H1 (cell line): ENCODE data around the gene CACNA2D3. TPM values are rescaled to one million over a fixed set of nuclear protein-coding genes. Genes with fewer than 3 reads are reported as not detected.

Experiments
- CTCF ChIA-PET: fragments of 300-600 bp; sonication (Branson Sonifier 250); formaldehyde crosslinking; loops from one replicate; lab custom pipeline; 2021; ENCODE audit not compliant: partially characterized antibody; lab: Charles Lee
- POLR2A ChIA-PET: fragments of 300-600 bp; sonication (Branson Sonifier 250); formaldehyde crosslinking; loops from one replicate; lab custom pipeline; 2021; ENCODE audit warnings: inconsistent platforms; ENCODE audit not compliant: partially characterized antibody; lab: Charles Lee
- DNase-seq, 2 experiments: peaks; one replicate each; pipeline versions ENCODE4 v3.0.0 to v3.0.0-alpha.2; 2010 to 2022; ENCODE audit warnings: low spot score in 2 of 2, low read depth in 1 of 2, mixed read lengths in 1 of 2
- FAIRE-seq: peaks from 2 replicates; lab custom pipeline; 2011; peaks lifted over from hg19 to GRCh38; lab: Jason Lieb, UNC
- H2AFZ ChIP-seq: 2 replicates; pipeline ENCODE4 v1.8.1; 2012; ENCODE audit warnings: low read length, inconsistent platforms
- H2AK5ac ChIP-seq: 2 replicates; pipeline ENCODE4 v1.6.1; 2013; ENCODE audit warnings: low read depth, low read length
- H2BK120ac ChIP-seq: replicated peaks from 2 replicates; pipeline ENCODE3; 2013; ENCODE audit warnings: low read depth, low read length, inconsistent platforms
- H2BK12ac ChIP-seq: 2 replicates; pipeline ENCODE4 v1.6.1; 2013; ENCODE audit warnings: low read depth, low read length
- H2BK15ac ChIP-seq: 2 replicates; pipeline ENCODE4 v1.6.1; 2013; ENCODE audit warnings: low read length
- H2BK20ac ChIP-seq: 2 replicates; pipeline ENCODE4 v1.6.1; 2013; ENCODE audit warnings: low read length
- H2BK5ac ChIP-seq: 2 replicates; pipeline ENCODE4 v1.6.1; 2013; ENCODE audit warnings: low read depth, low read length
- H3K14ac ChIP-seq: 2 replicates; pipeline ENCODE4 v1.6.1; 2013; ENCODE audit warnings: inconsistent platforms; ENCODE audit not compliant: insufficient read length
- H3K18ac ChIP-seq: 2 replicates; pipeline ENCODE4 v1.6.1; 2013; ENCODE audit warnings: low read length; ENCODE audit errors: extremely low read depth
- H3K23ac ChIP-seq: 2 replicates; pipeline ENCODE4 v1.6.1; 2013; ENCODE audit warnings: inconsistent platforms; ENCODE audit not compliant: insufficient read length
- H3K23me2 ChIP-seq: 2 replicates; pipeline ENCODE4 v1.6.1; 2013; ENCODE audit warnings: low read depth, low read length
- H3K27ac ChIP-seq: 2 replicates; pipeline ENCODE4 v1.6.1; 2011; ENCODE audit warnings: low read depth, low read length, inconsistent platforms
- H3K27me3 ChIP-seq, 4 experiments: replicated peaks in 1 of 4; 1 replicate in 1 of 4; 2 replicates in 3 of 4; pipeline versions ENCODE4 v1.6.1 to v1.8.1; 2011 to 2013; ENCODE audit warnings: low read length in 3 of 4, mild to moderate bottlenecking in 3 of 4, inconsistent platforms in 2 of 4, mixed read lengths in 2 of 4, moderate library complexity in 1 of 4; ENCODE audit not compliant: control insufficient read depth in 3 of 4, insufficient read depth in 3 of 4; ENCODE audit errors: extremely low read depth in 1 of 4
- H3K36me3 ChIP-seq, 4 experiments: 2 replicates each; pipeline versions ENCODE4 v1.6.1 to v1.8.1; 2011 to 2013; ENCODE audit warnings: mild to moderate bottlenecking in 4 of 4, low read length in 3 of 4, moderate library complexity in 2 of 4, control low read depth in 1 of 4, inconsistent platforms in 1 of 4; ENCODE audit not compliant: insufficient read depth in 4 of 4, control insufficient read depth in 2 of 4
- H3K4ac ChIP-seq: replicated peaks from 2 replicates; pipeline ENCODE3; 2013; ENCODE audit warnings: low read length, low read depth, mixed read lengths, inconsistent platforms; ENCODE audit not compliant: insufficient read length
- H3K4me1 ChIP-seq, 4 experiments: replicated peaks in 1 of 4; 1 replicate in 1 of 4; 2 replicates in 3 of 4; pipeline versions ENCODE4 v1.6.1 to v1.8.1; 2011 to 2013; ENCODE audit warnings: low read length in 3 of 4, inconsistent platforms in 2 of 4, mixed read lengths in 1 of 4; ENCODE audit not compliant: insufficient read depth in 4 of 4, control insufficient read depth in 3 of 4
- H3K4me2 ChIP-seq, 2 experiments: 2 replicates each; pipeline versions ENCODE4 v1.6.1 to v1.8.1; 2011 to 2013; ENCODE audit warnings: low read depth in 2 of 2, low read length in 2 of 2, control low read depth in 1 of 2, inconsistent platforms in 1 of 2, mild to moderate bottlenecking in 1 of 2; ENCODE audit not compliant: insufficient read depth in 1 of 2
- H3K4me3 ChIP-seq, 4 experiments: fragments of 200-600, 300-600 bp in 1 of 4; sonication (generic), shearing (Covaris generic), sonication (Bioruptor Twin) in 1 of 4; 2 replicates each; pipeline versions ENCODE4 v1.5.1 to v1.8.1; 2011 to 2016; ENCODE audit warnings: low read length in 4 of 4, low read depth in 3 of 4, control low read depth in 2 of 4, inconsistent platforms in 2 of 4, mild to moderate bottlenecking in 2 of 4, mixed read lengths in 1 of 4, moderate library complexity in 1 of 4; ENCODE audit not compliant: insufficient read depth in 2 of 4; ENCODE audit errors: extremely low read depth in 1 of 4
- H3K56ac ChIP-seq: replicated peaks from 2 replicates; pipeline ENCODE3; 2013; ENCODE audit warnings: low read depth, mild to moderate bottlenecking, mixed read lengths, low read length, inconsistent platforms; ENCODE audit not compliant: insufficient read length
- H3K79me1 ChIP-seq: 2 replicates; pipeline ENCODE4 v1.6.1; 2013; ENCODE audit warnings: low read depth, low read length, control low read depth
- H3K79me2 ChIP-seq, 2 experiments: 2 replicates each; pipeline versions ENCODE4 v1.6.1 to v1.8.1; 2012 to 2013; ENCODE audit warnings: low read length in 2 of 2, mild to moderate bottlenecking in 2 of 2, inconsistent platforms in 1 of 2; ENCODE audit not compliant: insufficient read depth in 2 of 2, control insufficient read depth in 1 of 2
- H3K9ac ChIP-seq, 4 experiments: replicated peaks in 1 of 4; 1 replicate in 1 of 4; 2 replicates in 3 of 4; pipeline versions ENCODE4 v1.6.1 to v1.8.1; 2011 to 2013; ENCODE audit warnings: low read depth in 3 of 4, low read length in 3 of 4, control low read depth in 2 of 4, mild to moderate bottlenecking in 2 of 4, moderate library complexity in 2 of 4, inconsistent platforms in 1 of 4; ENCODE audit errors: extremely low read depth in 1 of 4
- H3K9me3 ChIP-seq, 2 experiments: 2 replicates each; pipeline versions ENCODE4 v1.6.1 to v1.8.1; 2012 to 2013; ENCODE audit warnings: mild to moderate bottlenecking in 2 of 2, moderate library complexity in 2 of 2, control low read depth in 1 of 2, inconsistent platforms in 1 of 2, low read depth in 1 of 2, low read length in 1 of 2, mixed read lengths in 1 of 2; ENCODE audit not compliant: insufficient read depth in 2 of 2
- H4K20me1 ChIP-seq, 2 experiments: replicated peaks in 1 of 2; 2 replicates each; pipeline versions ENCODE3 to v1.8.1; 2011 to 2013; ENCODE audit warnings: inconsistent platforms in 2 of 2, low read length in 2 of 2, mild to moderate bottlenecking in 1 of 2; ENCODE audit not compliant: insufficient read depth in 2 of 2, control insufficient read depth in 1 of 2
- H4K5ac ChIP-seq: 2 replicates; pipeline ENCODE4 v1.6.1; 2013; ENCODE audit warnings: low read length, low read depth, mixed read lengths, inconsistent platforms; ENCODE audit not compliant: insufficient read length
- H4K8ac ChIP-seq: 2 replicates; pipeline ENCODE4 v1.8.0; 2013; ENCODE audit warnings: mild to moderate bottlenecking, moderate library complexity, low read length, inconsistent platforms; ENCODE audit not compliant: insufficient read depth; ENCODE audit errors: extremely low read depth
- H4K91ac ChIP-seq: replicated peaks from 2 replicates; pipeline ENCODE3; 2013; ENCODE audit warnings: low read length, mixed read lengths, inconsistent platforms; ENCODE audit not compliant: insufficient read length
- BACH1 ChIP-seq: IDR thresholded peaks from 2 replicates; pipeline ENCODE4 v1.6.1; 2012; ENCODE audit warnings: low read length, improper control_type of control experiment
- CBX5 ChIP-seq: fragments of 300-800, 300-1000 bp; sonication (generic); IDR thresholded peaks from 2 replicates; pipeline ENCODE4 v1.7.1; 2016; ENCODE audit warnings: antibody characterized with exemption, low read length, low read depth
- GABPA ChIP-seq: IDR thresholded peaks from 2 replicates; pipeline ENCODE4 v1.6.1; 2011; ENCODE audit warnings: mild to moderate bottlenecking, low read length, moderate library complexity, borderline replicate concordance; ENCODE audit not compliant: insufficient read depth
- JUND ChIP-seq: IDR thresholded peaks from 2 replicates; pipeline ENCODE4 v1.6.1; 2011; ENCODE audit warnings: mild to moderate bottlenecking, improper control_type of control experiment, low read length
- KDM4A ChIP-seq: IDR thresholded peaks from one replicate; pipeline ENCODE4 v1.7.1; 2012; ENCODE audit warnings: low read depth, mild to moderate bottlenecking, moderate library complexity, low read length, inconsistent platforms; ENCODE audit not compliant: severe bottlenecking
- KDM5A ChIP-seq: fragments of 200-600 bp; IDR thresholded peaks from 2 replicates; pipeline ENCODE4 v1.7.1; 2012; ENCODE audit warnings: mild to moderate bottlenecking, low read length, inconsistent platforms, mixed read lengths
- RNF2 ChIP-seq: fragments of 200-900, 300-1000 bp; sonication (generic); IDR thresholded peaks from 2 replicates; pipeline ENCODE4 v1.7.1; 2016; ENCODE audit warnings: borderline replicate concordance, low read depth, mild to moderate bottlenecking, antibody characterized with exemption, low read length; ENCODE audit not compliant: poor library complexity, severe bottlenecking; ENCODE audit errors: missing control alignments
- SAP30 ChIP-seq: fragments of 300-600 bp; sonication (generic); IDR thresholded peaks from 2 replicates; pipeline ENCODE4 v1.7.1; 2012; ENCODE audit warnings: low read length, moderate library complexity, mild to moderate bottlenecking, inconsistent platforms; ENCODE audit not compliant: insufficient read depth, insufficient replicate concordance
- SIN3A ChIP-seq, 2 experiments: IDR thresholded peaks in 1 of 2; conservative IDR thresholded peaks in 1 of 2; 2 replicates each; pipeline ENCODE4 v1.6.1; 2011 to 2012; ENCODE audit warnings: low read length in 2 of 2, improper control_type of control experiment in 1 of 2, low read depth in 1 of 2, mild to moderate bottlenecking in 1 of 2
- SIX5 ChIP-seq: IDR thresholded peaks from 2 replicates; pipeline ENCODE4 v1.6.1; 2011; ENCODE audit warnings: mild to moderate bottlenecking, low read depth, low read length
- SRF ChIP-seq: IDR thresholded peaks from 2 replicates; pipeline ENCODE4 v1.6.1; 2011; ENCODE audit warnings: mild to moderate bottlenecking, low read depth, low read length, moderate library complexity
- TBP ChIP-seq: IDR thresholded peaks from 2 replicates; pipeline ENCODE4 v1.6.1; 2011; ENCODE audit warnings: low read depth, low read length, improper control_type of control experiment
- TEAD4 ChIP-seq: IDR thresholded peaks from 2 replicates; pipeline ENCODE4 v1.6.1; 2012; ENCODE audit warnings: low read depth, low read length, inconsistent platforms, mixed read lengths
- WGBS, 2 experiments: shearing (Covaris generic) in 1 of 2; methylation state at CpG; one replicate each; pipeline versions ENCODE4 v1.1.6 to v1.1.7; 2013 to 2015; ENCODE audit warnings: low lambda C conversion rate in 2 of 2, mixed read lengths in 2 of 2, inconsistent platforms in 1 of 2, low coverage in 1 of 2, missing lambda C conversion rate in 1 of 2; ENCODE audit not compliant: insufficient replicate concordance in 2 of 2, insufficient coverage in 1 of 2, insufficient read length in 1 of 2; ENCODE audit errors: extremely low coverage in 1 of 2, missing lambda C conversion rate in 1 of 2; 5-methylcytosine and 5-hydroxymethylcytosine counted together
- polyA plus RNA-seq, 7 experiments: library from polyadenylated mRNA; depleted of rRNA in 3 of 7; stranded (reverse) in 5 of 7; unstranded in 2 of 7; fragments of >200 nt in 5 of 7; fragments of 200-250 nt in 2 of 7; gene quantifications; 1 replicate in 5 of 7; 2 replicates in 1 of 7; 4 replicates in 1 of 7; pipeline versions ENCODE4 v1.2.1 to v1.2.3, GENCODE V29; 2011 to 2013; ENCODE audit warnings: missing spikeins in 2 of 7, mixed read lengths in 2 of 7
- total RNA-seq: library from RNA; stranded (reverse); fragmentation: NEBNext Ultra II Directional; extraction: Animal tissue kit (Norgen Biotek cat#: 25700); gene quantifications from 2 replicates; pipeline ENCODE4 v1.2.1, GENCODE V29; 2021

Gene CACNA2D3
- total and polyA plus RNA-seq, 2 of the 8 experiments (the other 6 are each of a cell fraction or from before 2014, with no cell fraction given): 1.5 to 1.8 TPM

DNA sequence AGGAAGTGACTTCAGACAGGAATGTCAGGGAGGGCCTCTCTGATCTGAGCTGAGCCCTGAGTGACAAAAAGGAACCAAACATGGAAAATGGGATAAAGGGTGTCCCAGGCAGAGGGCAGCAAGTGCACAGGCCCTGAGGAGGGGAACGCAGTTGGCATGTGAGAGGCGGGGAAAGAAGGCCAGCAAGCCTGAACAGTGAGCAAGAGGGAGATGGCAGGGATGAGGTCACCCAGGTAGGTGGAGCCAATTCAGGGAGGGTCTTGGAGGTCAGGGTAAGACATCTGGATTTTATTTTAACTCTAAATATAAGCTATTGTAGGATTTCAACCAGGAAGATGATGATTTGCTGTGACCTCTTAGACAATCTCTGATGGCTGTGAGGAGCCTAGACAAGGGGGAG lies 637.8 kb downstream of the CACNA2D3 start:
- POLR2A ChIA-PET: interaction anchor here (1.3 kb wide), 1 partner anchor 12 kb away, joined by 3 read pairs; no protein-coding TSS in a partner anchor
- Histone ChIP-seq H3K79me2 (no peaks in the 10 kb centered on the region), H2AK5ac (no peak overlapping the region), H2BK120ac (no peak overlapping the region), H3K4ac (no peak overlapping the region), H2BK12ac (no peak overlapping the region), H4K5ac (no peak overlapping the region), H3K4me3 (no peak overlapping the region), H2BK20ac (no peak overlapping the region), H2BK5ac (no peak overlapping the region), H3K27ac (no peak overlapping the region), H3K14ac (no peak overlapping the region), H3K56ac (no peak overlapping the region), H3K18ac (no peak overlapping the region), H3K9ac (no peak overlapping the region), H2BK15ac (no peak overlapping the region), H3K4me2 (no peak overlapping the region), H4K8ac (no peak overlapping the region), H3K27me3 (no peaks in the 10 kb centered on the region), H3K9me3 (no peaks in the 10 kb centered on the region), H3K36me3 (no peaks in the 10 kb centered on the region), H3K4me1 (no peaks in the 10 kb centered on the region), H4K20me1 (no peaks in the 10 kb centered on the region), H4K91ac (no peak overlapping the region), H3K23me2 (no peaks in the 10 kb centered on the region), H3K79me1 (no peaks in the 10 kb centered on the region; the same call in 1 of the 2 replicates), H3K23ac (no peak overlapping the region), H2AFZ (no peak overlapping the region)
- no peak for DNase-seq
- TF ChIP-seq KDM4A (no peak), BACH1 (no peak), TBP (no peak), CBX5 (no peak), SAP30 (no peak), KDM5A (no peak), SIX5 (no peak), TEAD4 (no peak), JUND (no peak), RNF2 (no peak), SIN3A (conservative IDR thresholded peaks at IDR 0.05 in 1 of 2, IDR thresholded peaks at IDR 0.05 in 1 of 2; ENCODE audit: low read depth in 1 of 2, low read length in 2 of 2) (no peak), GABPA (no peak), SRF (no peak)
- no peak for FAIRE-seq
- 91% methylated on average over 2 of the region's 2 CpGs; no CpG with 5 or more reads in 1 of the 2 experiments for WGBS, 2 experiments
- CTCF ChIA-PET: interaction anchor here (0.6 to 1.3 kb wide), 3 partner anchors 12 to 21 kb away, joined by 3 read pairs; no protein-coding TSS in a partner anchor
